Erythroblast (primary cell): Measurements from ENCODE around the gene SERPINA12.

ENCODE experiments used
- GATA1 ChIP-seq: IDR thresholded peaks from 2 replicates; pipeline ENCODE4 v1.6.1; 2011; ENCODE audit warnings: low read depth, mild to moderate bottlenecking, control low read depth, low read length, moderate library complexity
- POLR2A ChIP-seq: IDR thresholded peaks from 2 replicates; pipeline ENCODE4 v1.6.1; 2011; ENCODE audit warnings: mild to moderate bottlenecking, low read length

DNA sequence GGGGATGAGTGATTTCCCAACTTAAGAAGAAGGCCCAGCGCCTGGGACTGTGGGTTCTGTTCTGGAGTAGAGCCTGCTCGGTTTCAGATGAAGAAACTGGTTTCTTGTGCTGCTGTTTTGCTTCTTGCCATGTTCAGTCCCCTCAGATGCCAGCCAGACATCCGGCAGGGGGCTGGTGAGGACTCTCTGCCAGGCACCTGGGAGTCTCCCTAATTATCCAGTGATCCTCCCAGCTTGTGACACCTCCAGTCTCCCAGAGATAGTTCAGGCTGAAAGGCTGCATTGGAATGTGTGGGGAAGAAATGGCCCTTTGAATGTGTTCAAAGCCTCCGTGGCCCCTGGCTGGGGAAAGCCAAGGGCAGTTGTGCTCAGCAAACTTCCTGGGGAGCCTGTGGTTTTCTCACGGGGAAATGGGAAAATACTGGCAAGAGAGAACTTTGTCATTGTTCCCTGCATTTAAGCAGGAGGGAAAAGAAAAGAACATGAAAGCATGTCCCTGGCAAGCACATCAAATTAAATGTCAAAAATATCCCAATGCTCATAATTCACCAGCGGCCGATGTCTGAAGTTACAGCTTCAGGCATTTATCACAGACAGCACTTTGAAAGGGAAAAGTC is 8.5 kb upstream of the SERPINA12 start:
- no peak for TF ChIP-seq GATA1
- no peak for TF ChIP-seq POLR2A
